ENCODE measurements around the gene ICAM4.

- TF ChIP-seq CTCF (IDR thresholded peaks at IDR 0.05) (no peak), EZH2 (IDR thresholded peaks at IDR 0.05) (no peak)
Measured at GRCh38 chr19:10284065-10284959, 2.4 kb upstream of the ICAM4 start.

Data from neural progenitor cell (in vitro differentiated cells).